DOHH2 (cell line): Measurements from ENCODE around the gene TCOF1.
A peak's percentile ranks its signal among the peaks of the same experiment; 100 is the strongest.

Source experiments
- H3F3A ChIP-seq: fragments of 200-600 bp; sonication (generic), shearing (Covaris generic); 2 replicates; pipeline ENCODE4 v1.6.0; 2016; ENCODE audit warnings: antibody characterized with exemption, mild to moderate bottlenecking; ENCODE audit not compliant: control insufficient read depth, insufficient read depth
- H3K27ac ChIP-seq: fragments of 200-600 bp; sonication (generic); 2 replicates; pipeline ENCODE4 v1.5.1; 2014; ENCODE audit warnings: low read depth, mild to moderate bottlenecking, low read length, moderate library complexity
- H3K27me3 ChIP-seq: fragments of 200-600 bp; sonication (generic); 2 replicates; pipeline ENCODE4 v1.6.1; 2014; ENCODE audit warnings: mild to moderate bottlenecking, low read length, mixed read lengths; ENCODE audit not compliant: control insufficient read depth
- H3K36me3 ChIP-seq: fragments of 200-600 bp; sonication (generic); 2 replicates; pipeline ENCODE4 v1.6.1; 2014; ENCODE audit warnings: mild to moderate bottlenecking, low read length, moderate library complexity, mixed read lengths; ENCODE audit not compliant: control insufficient read depth
- H3K4me1 ChIP-seq: fragments of 200-600 bp; sonication (generic); 2 replicates; pipeline ENCODE4 v1.6.1; 2014; ENCODE audit warnings: mild to moderate bottlenecking, low read length, mixed read lengths; ENCODE audit not compliant: control insufficient read depth
- H3K4me2 ChIP-seq: fragments of 200-600 bp; sonication (generic); 2 replicates; pipeline ENCODE4 v1.6.0; 2014; ENCODE audit warnings: mild to moderate bottlenecking, low read length, moderate library complexity
- H3K4me3 ChIP-seq: fragments of 200-600 bp; sonication (generic); 2 replicates; pipeline ENCODE4 v1.5.1; 2014; ENCODE audit warnings: mild to moderate bottlenecking, low read length, mixed read lengths
- H3K79me2 ChIP-seq: fragments of 200-600 bp; sonication (generic); 2 replicates; pipeline ENCODE4 v1.6.1; 2014; ENCODE audit warnings: mild to moderate bottlenecking, low read length, mixed read lengths; ENCODE audit not compliant: control insufficient read depth
- H3K9me2 ChIP-seq: fragments of 200-600 bp; sonication (generic); replicated peaks from 2 replicates; pipeline ENCODE4 v1.6.1; 2014; ENCODE audit warnings: mild to moderate bottlenecking, low read length, mixed read lengths; ENCODE audit not compliant: control insufficient read depth
- H3K9me3 ChIP-seq: fragments of 200-600 bp; sonication (generic); 2 replicates; pipeline ENCODE4 v1.6.1; 2014; ENCODE audit warnings: antibody characterized with exemption, low read length, mixed read lengths; ENCODE audit not compliant: control insufficient read depth, insufficient read depth
- H4K20me1 ChIP-seq: fragments of 200-600 bp; sonication (generic); 2 replicates; pipeline ENCODE4 v1.6.0; 2014; ENCODE audit warnings: low read depth, mild to moderate bottlenecking, antibody characterized with exemption, low read length, moderate library complexity; ENCODE audit not compliant: control insufficient read depth, insufficient read depth
- CTCF ChIP-seq: fragments of 200-600 bp; sonication (generic); IDR thresholded peaks from one replicate; pipeline ENCODE4 v1.5.1; 2014; ENCODE audit warnings: antibody characterized with exemption, mild to moderate bottlenecking, low read depth, low read length; ENCODE audit not compliant: poor library complexity, severe bottlenecking
- EZH2phosphoT487 ChIP-seq: fragments of 200-600 bp; sonication (generic); IDR thresholded peaks from 2 replicates; pipeline ENCODE4 v1.6.1; 2017; ENCODE audit warnings: borderline replicate concordance, mild to moderate bottlenecking, antibody characterized with exemption, low read length, moderate library complexity, mixed read lengths

TCOF1 gene

GRCh38 chr5:150410524-150411244 is 53.2 kb downstream of the TCOF1 start:
- H3K4me2 ChIP-seq: peak overlapping the region; percentile 98
- H3F3A ChIP-seq: peaks cover 46% of the 10 kb centered on the region
- no peaks in the 10 kb centered on the region for H3K9me2 ChIP-seq
- H3K9me3 ChIP-seq: no peaks in the 10 kb centered on the region
- peaks cover 75% of the 10 kb centered on the region for H3K4me1 ChIP-seq
- H3K36me3 ChIP-seq: peaks cover 67% of the 10 kb centered on the region
- H3K79me2 ChIP-seq: peaks cover 78% of the 10 kb centered on the region
- TF ChIP-seq EZH2phosphoT487 (no peak), CTCF (no peak)
- peak overlapping the region; percentile 98 for H3K27ac ChIP-seq
- H3K27me3 ChIP-seq: no peaks in the 10 kb centered on the region
- H3K4me3 ChIP-seq: peak overlapping the region; percentile 96
- H4K20me1 ChIP-seq: peaks cover 27% of the 10 kb centered on the region; the same call in 1 of the 2 replicates

- peaks cover 77% of the 10 kb centered on the region for H3K4me1 ChIP-seq
- H3K36me3 ChIP-seq: peaks cover 60% of the 10 kb centered on the region
- H3K4me3 ChIP-seq: peak overlapping the region; percentile 96
- peaks cover 73% of the 10 kb centered on the region for H3K79me2 ChIP-seq
- H4K20me1 ChIP-seq: peaks cover 25% of the 10 kb centered on the region; the same call in 1 of the 2 replicates
- no peaks in the 10 kb centered on the region for H3K9me2 ChIP-seq
- peaks cover 41% of the 10 kb centered on the region for H3F3A ChIP-seq
- no peak for TF ChIP-seq EZH2phosphoT487
- no peak for TF ChIP-seq CTCF
- no peaks in the 10 kb centered on the region for H3K27me3 ChIP-seq
- H3K4me2 ChIP-seq: peak overlapping the region; percentile 98
- H3K27ac ChIP-seq: peak overlapping the region; percentile 98
- H3K9me3 ChIP-seq: no peaks in the 10 kb centered on the region
Observed at GRCh38 chr5:150411245-150411979, 53.9 kb downstream of the TCOF1 start.

- Histone ChIP-seq H3F3A (peaks cover 40% of the 10 kb centered on the region), H3K4me2 (peak within 1 kb of the TSS; percentile 98), H3K27me3 (no peaks in the 10 kb centered on the region), H3K27ac (peak within 1 kb of the TSS; percentile 98), H3K4me3 (peak within 1 kb of the TSS; percentile 96), H3K9me3 (no peaks in the 10 kb centered on the region), H3K4me1 (peaks cover 73% of the 10 kb centered on the region), H3K9me2 (no peaks in the 10 kb centered on the region), H3K79me2 (peaks cover 61% of the 10 kb centered on the region), H4K20me1 (peaks cover 19% of the 10 kb centered on the region; the same call in 1 of the 2 replicates), H3K36me3 (peaks cover 48% of the 10 kb centered on the region)
- no peak for TF ChIP-seq CTCF
- no peak for TF ChIP-seq EZH2phosphoT487
Observed at GRCh38 chr5:150412319-150413175, 55.0 kb downstream of the TCOF1 start, which contains the start of gene CD74. TSS of gene CD74 (minus strand) at chr5:150412910. CDS start at chr5:150412749, 161 bp downstream.
